Memory B cell (primary cell): ENCODE measurements around the gene APOE.
"Not testable (repeated sequence)": the region's sequence is repeated elsewhere in the genome, so short reads cannot be mapped to it uniquely, and the experiment has no call there.

Experiments used
- ATAC-seq: fragments of 150-1000 bp; cut with Tn5 transposase; 2 replicates; pipeline ENCODE4 v1.10.0; 2021; ENCODE audit warnings: low read depth, mild to moderate bottlenecking, moderate library complexity
- DNase-seq, 2 donors: peaks; one replicate each; pipeline ENCODE4 v3.0.0; 2022; ENCODE audit warnings: low spot score in 2 of 2
- H3K27ac Mint-ChIP-seq: one replicate; pipeline ENCODE4 v1.8.0; 2022; ENCODE audit warnings: mild to moderate bottlenecking, moderate library complexity, mixed read lengths
- H3K27me3 Mint-ChIP-seq: one replicate; pipeline ENCODE4 v1.8.0; 2022; ENCODE audit warnings: mixed read lengths
- H3K36me3 Mint-ChIP-seq: one replicate; pipeline ENCODE4 v1.8.0; 2022; ENCODE audit warnings: mild to moderate bottlenecking, mixed read lengths
- H3K4me1 Mint-ChIP-seq: one replicate; pipeline ENCODE4 v1.8.0; 2022; ENCODE audit warnings: mixed read lengths
- H3K4me3 Mint-ChIP-seq: one replicate; pipeline ENCODE4 v1.8.0; 2022; ENCODE audit warnings: mild to moderate bottlenecking, moderate library complexity, mixed read lengths
- H3K9me3 Mint-ChIP-seq: one replicate; pipeline ENCODE4 v1.8.0; 2022; ENCODE audit warnings: mixed read lengths

Gene APOE

DNA sequence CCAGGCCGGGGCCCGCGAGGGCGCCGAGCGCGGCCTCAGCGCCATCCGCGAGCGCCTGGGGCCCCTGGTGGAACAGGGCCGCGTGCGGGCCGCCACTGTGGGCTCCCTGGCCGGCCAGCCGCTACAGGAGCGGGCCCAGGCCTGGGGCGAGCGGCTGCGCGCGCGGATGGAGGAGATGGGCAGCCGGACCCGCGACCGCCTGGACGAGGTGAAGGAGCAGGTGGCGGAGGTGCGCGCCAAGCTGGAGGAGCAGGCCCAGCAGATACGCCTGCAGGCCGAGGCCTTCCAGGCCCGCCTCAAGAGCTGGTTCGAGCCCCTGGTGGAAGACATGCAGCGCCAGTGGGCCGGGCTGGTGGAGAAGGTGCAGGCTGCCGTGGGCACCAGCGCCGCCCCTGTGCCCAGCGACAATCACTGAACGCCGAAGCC, 3.3 kb downstream of the APOE start:
- H3K4me1 Mint-ChIP-seq = peaks cover 8% of the 10 kb centered on the region
- ATAC-seq (no peak), DNase-seq (no peak)
- no peak overlapping the region for H3K27ac Mint-ChIP-seq
- no peaks in the 10 kb centered on the region for H3K36me3 Mint-ChIP-seq
- H3K4me3 Mint-ChIP-seq = no peak overlapping the region
- H3K9me3 Mint-ChIP-seq = no peaks in the 10 kb centered on the region
- peaks cover 20% of the 10 kb centered on the region for H3K27me3 Mint-ChIP-seq

DNA sequence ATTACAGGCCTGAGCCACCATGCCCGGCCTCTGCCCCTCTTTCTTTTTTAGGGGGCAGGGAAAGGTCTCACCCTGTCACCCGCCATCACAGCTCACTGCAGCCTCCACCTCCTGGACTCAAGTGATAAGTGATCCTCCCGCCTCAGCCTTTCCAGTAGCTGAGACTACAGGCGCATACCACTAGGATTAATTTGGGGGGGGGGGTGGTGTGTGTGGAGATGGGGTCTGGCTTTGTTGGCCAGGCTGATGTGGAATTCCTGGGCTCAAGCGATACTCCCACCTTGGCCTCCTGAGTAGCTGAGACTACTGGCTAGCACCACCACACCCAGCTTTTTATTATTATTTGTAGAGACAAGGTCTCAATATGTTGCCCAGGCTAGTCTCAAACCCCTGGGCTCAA, 4.2 kb downstream of the APOE start:
- Mint-ChIP-seq H3K27ac (no peak overlapping the region), H3K9me3 (no peaks in the 10 kb centered on the region), H3K27me3 (peaks cover 24% of the 10 kb centered on the region), H3K36me3 (no peaks in the 10 kb centered on the region), H3K4me1 (peaks cover 15% of the 10 kb centered on the region), H3K4me3 (no peak overlapping the region)
- no peak for DNase-seq
- no peak for ATAC-seq

DNA sequence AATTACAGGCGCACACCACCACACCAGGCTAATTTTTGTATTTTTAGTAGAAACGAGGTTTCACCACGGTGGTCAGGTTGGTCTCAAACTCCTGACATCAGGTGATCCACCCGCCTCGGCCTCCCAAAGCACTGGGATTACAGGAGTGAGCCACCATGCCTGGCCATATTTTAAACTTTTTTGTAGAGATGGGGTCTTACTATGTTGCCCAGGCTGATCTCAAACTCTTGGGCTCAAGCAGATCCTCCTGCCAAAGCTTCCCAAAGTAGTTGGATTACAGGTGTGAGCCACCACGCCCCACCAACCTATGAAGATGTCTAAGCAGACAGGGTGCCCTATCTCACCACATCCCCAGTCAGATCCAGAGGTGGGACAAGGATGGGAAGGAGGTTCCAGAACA, 6.3 kb downstream of the APOE start:
- not testable (repeated sequence) for H3K27ac Mint-ChIP-seq, H3K36me3 Mint-ChIP-seq, H3K9me3 Mint-ChIP-seq, ATAC-seq, H3K4me3 Mint-ChIP-seq, DNase-seq
- Mint-ChIP-seq H3K27me3 (peaks cover 19% of the 10 kb centered on the region), H3K4me1 (peaks cover 10% of the 10 kb centered on the region)

DNA sequence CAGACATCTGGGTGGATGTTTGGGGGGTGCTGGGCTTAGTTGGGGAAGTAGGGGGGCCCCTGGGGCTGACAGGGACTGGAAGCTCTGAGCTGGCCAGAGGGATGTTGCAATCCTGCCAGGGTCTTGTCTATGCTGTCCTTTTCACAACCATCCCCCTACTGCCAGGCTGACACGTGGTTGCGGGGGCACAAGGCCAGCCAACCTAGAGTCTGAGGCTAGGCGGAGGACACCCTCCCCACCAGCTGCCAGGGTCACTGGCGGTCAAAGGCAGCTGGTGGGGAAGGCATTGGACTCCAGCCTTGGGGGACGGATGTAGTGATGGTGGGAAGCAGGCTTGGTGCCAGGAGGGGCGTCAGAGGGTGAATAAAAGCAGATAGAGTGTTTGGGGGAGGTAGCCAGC, 7.3 kb downstream of the APOE start:
- no peaks in the 10 kb centered on the region for H3K9me3 Mint-ChIP-seq
- H3K27me3 Mint-ChIP-seq = peaks cover 19% of the 10 kb centered on the region
- H3K27ac Mint-ChIP-seq = no peak overlapping the region
- ATAC-seq (no peak), DNase-seq (no peak)
- no peaks in the 10 kb centered on the region for H3K36me3 Mint-ChIP-seq
- H3K4me1 Mint-ChIP-seq = peaks cover 10% of the 10 kb centered on the region
- no peak overlapping the region for H3K4me3 Mint-ChIP-seq

DNA sequence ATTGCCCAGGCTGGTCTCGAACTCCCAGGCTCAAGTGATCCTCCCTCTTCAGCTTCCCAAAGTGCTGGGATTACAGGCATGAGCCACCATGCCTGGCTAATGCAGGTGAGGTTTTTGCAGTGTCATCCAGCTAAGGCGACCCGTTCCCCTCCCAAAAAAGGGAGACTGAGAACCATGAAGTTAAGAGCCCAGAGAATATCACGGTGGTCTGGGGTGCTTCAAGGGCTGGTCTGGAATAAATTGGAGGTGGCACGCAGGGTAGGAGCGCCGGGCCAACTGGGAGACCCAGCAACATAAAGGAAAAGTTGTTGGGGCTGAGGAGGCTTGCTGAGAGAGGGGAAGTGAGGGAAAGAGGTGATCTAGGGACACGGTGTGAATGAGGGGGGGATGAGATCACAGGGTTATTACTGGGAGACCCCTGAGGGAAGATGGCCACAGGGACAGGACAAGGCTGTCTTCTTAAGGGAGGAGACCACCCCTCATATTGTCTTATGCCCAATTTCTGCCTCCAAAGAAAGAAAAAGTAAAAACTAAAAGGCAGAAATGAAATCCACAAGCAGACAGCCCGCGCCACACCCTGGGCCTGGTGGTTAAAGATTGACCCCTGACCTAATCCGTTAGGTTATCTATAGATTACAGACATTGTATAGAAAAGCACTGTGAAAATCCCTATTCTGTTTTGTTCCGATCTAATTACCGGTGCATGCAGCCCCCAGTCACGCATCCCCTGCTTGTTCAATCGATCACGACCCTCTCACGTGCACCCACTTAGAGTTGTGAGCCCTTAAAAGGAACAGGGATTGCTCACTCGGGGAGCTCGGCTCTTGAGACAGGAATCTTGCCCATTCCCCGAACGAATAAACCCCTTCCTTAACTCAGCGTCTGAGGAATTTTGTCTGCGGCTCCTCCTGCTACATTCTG, 8.2 kb downstream of the APOE start:
- H3K4me1 Mint-ChIP-seq = peaks cover 10% of the 10 kb centered on the region
- H3K27ac Mint-ChIP-seq, DNase-seq, ATAC-seq, H3K9me3 Mint-ChIP-seq, H3K36me3 Mint-ChIP-seq: not testable (repeated sequence)
- peaks cover 15% of the 10 kb centered on the region for H3K27me3 Mint-ChIP-seq
- H3K4me3 Mint-ChIP-seq = peak overlapping the region; percentile 93

DNA sequence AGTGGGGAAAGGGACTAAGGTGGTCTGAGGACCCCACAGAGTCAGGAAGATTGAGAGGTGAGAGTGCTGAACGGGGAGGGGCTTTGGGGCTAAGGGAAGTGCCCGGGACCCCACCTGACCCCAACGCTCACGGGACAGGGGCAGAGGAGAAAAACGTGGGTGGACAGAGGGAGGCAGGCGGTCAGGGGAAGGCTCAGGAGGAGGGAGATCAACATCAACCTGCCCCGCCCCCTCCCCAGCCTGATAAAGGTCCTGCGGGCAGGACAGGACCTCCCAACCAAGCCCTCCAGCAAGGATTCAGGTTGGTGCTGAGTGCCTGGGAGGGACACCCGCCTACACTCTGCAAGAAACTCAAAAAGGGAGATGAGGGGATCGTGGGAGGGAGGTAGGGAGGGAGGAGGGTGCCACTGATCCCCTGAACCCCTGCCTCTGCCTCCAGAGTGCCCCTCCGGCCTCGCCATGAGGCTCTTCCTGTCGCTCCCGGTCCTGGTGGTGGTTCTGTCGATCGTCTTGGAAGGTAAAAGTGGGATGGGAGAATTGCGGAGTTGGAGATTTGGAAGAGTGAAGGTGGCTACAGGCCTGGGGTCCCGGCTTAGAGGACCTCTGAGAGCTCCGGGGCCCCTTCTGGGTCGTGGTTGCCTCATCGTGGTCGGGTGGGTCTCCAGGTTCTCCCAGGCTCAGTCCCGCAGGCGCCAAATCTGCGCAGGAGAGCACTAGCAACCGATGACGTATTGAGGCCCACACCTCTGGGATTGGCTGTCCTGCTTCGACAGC, 9.0 kb downstream of the APOE start, which contains the start of gene APOC1:
Gene APOC1, plus strand, starts transcription at position 176 of the 774 bp plus-strand sequence. Its CDS starts 284 bp downstream, at position 460.
- not testable (repeated sequence) for H3K36me3 Mint-ChIP-seq, H3K9me3 Mint-ChIP-seq
- H3K27ac Mint-ChIP-seq = peak within 1 kb of the TSS; percentile 81
- H3K27me3 Mint-ChIP-seq = peaks cover 15% of the 10 kb centered on the region
- peak within 1 kb of the TSS; percentile 93 for H3K4me3 Mint-ChIP-seq
- H3K4me1 Mint-ChIP-seq = peaks cover 10% of the 10 kb centered on the region
- DNase-seq (peak; percentile 63 to 74), ATAC-seq (peak; percentile 97)

DNA sequence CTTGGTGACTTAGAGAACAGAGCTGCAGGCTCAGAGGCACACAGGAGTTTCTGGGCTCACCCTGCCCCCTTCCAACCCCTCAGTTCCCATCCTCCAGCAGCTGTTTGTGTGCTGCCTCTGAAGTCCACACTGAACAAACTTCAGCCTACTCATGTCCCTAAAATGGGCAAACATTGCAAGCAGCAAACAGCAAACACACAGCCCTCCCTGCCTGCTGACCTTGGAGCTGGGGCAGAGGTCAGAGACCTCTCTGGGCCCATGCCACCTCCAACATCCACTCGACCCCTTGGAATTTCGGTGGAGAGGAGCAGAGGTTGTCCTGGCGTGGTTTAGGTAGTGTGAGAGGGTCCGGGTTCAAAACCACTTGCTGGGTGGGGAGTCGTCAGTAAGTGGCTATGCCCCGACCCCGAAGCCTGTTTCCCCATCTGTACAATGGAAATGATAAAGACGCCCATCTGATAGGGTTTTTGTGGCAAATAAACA, 18.7 kb downstream of the APOE start:
- H3K4me1 Mint-ChIP-seq = peaks cover 10% of the 10 kb centered on the region
- H3K27me3 Mint-ChIP-seq = peaks cover 6% of the 10 kb centered on the region
- ATAC-seq = no peak
- no peak overlapping the region for H3K4me3 Mint-ChIP-seq
- no peaks in the 10 kb centered on the region for H3K9me3 Mint-ChIP-seq
- H3K36me3 Mint-ChIP-seq = no peaks in the 10 kb centered on the region
- no peak overlapping the region for H3K27ac Mint-ChIP-seq
- DNase-seq = no peak

DNA sequence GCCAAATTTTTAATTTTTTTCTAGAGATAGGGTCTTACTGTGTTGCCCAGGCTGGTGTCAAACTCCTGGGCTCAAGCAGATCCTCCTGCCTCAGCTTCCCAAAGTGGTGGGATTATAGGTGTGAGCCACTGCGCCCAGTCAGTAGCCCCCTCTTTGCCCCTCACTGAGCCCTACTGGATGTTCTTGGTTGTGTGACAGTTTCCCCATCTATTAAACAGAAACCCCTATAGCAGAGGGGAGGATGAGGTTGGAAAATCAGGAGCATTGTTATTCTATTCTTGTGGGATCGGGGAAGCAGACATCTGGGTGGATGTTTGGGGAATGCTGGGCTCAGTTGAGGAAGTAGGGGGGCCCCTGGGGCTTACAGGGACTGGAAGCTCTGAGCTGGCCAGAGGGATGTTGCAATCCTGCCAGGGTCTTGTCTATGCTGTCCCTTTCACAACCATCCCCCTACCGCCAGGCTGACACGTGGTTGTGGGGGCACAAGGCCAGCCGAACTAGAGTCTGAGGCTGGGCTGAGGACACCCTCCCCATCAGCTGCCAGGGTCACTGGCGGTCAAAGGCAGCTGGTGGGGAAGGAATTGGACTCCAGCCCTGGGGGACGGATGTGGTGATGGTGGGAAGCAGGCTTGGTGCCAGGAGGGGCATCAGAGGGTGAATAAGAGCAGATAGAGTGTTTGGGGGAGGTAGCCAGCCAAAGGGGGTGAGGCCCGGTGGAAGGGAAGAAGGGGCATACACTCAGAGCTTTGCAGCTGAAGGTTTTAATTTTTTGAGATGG, 19.7 kb downstream of the APOE start:
- Mint-ChIP-seq H3K4me3 (no peak overlapping the region), H3K27me3 (peaks cover 9% of the 10 kb centered on the region), H3K9me3 (no peaks in the 10 kb centered on the region), H3K27ac (no peak overlapping the region), H3K4me1 (peaks cover 10% of the 10 kb centered on the region), H3K36me3 (no peaks in the 10 kb centered on the region)
- DNase-seq = no peak
- no peak for ATAC-seq

DNA sequence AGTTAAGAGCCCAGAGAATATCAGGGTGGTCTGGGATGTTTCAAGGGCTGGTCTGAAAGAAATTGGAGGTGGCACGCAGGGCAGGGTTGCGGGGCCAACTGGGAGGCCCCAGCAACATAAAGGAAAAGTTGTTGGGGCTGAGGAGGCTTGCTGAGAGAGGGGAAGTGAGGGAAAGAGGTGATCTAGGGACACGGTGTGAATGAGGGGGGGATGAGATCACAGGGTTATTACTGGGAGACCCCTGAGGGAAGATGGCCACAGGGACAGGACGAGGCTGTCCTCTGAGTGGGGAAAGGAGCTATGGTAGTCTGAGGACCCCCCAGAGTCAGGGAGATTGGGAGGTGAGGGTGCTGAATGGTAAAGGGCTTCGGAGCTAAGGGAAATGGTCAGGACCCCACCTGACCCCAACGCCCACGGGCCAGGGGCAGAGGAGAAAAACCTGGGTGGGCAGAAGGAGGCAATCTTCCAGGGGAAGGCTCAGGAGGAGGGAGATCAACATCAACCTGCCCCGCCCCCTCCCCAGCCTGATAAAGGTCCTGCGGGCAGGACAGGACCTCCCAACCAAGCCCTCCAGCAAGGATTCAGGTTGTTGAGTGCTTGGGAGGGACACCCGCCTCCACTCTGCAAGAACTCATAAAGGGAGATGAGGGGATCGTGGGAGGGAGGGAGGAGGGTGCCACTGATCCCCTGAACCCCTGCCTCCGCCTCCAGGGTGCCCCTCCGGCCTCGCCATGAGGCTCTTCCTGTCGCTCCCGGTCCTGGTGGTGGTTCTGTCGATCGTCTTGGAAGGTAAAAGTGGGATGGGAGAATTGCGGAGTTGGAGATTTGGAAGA, 20.9 kb downstream of the APOE start:
- not testable (repeated sequence) for H3K27ac Mint-ChIP-seq, H3K27me3 Mint-ChIP-seq, H3K4me1 Mint-ChIP-seq, H3K9me3 Mint-ChIP-seq, H3K36me3 Mint-ChIP-seq, DNase-seq
- ATAC-seq = peak; percentile 17
- H3K4me3 Mint-ChIP-seq = peak overlapping the region; percentile 77

DNA sequence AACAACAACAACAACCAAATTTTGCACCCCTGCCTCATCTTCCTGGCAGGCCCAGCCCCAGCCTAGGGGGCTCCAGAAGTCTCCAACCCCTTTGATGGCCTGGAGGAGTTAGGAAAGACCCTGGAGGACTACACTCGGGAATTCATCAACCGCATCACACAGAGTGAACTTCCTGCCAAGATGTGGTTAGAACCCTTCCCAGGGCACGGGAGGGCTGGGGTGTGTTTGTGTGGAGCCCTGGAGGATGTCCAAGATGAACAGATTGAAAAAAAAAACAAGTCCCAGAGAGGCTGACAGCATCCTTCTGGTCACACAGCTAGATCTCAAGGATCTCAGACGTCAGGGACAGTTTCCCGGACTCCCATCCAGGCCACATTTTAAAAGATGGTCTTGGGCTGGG, 22.1 kb downstream of the APOE start:
- peaks cover 9% of the 10 kb centered on the region for H3K27me3 Mint-ChIP-seq
- no peak for ATAC-seq
- peaks cover 10% of the 10 kb centered on the region for H3K4me1 Mint-ChIP-seq
- no peak overlapping the region for H3K4me3 Mint-ChIP-seq
- H3K9me3 Mint-ChIP-seq = no peaks in the 10 kb centered on the region
- DNase-seq = no peak
- no peak overlapping the region for H3K27ac Mint-ChIP-seq
- no peaks in the 10 kb centered on the region for H3K36me3 Mint-ChIP-seq

DNA sequence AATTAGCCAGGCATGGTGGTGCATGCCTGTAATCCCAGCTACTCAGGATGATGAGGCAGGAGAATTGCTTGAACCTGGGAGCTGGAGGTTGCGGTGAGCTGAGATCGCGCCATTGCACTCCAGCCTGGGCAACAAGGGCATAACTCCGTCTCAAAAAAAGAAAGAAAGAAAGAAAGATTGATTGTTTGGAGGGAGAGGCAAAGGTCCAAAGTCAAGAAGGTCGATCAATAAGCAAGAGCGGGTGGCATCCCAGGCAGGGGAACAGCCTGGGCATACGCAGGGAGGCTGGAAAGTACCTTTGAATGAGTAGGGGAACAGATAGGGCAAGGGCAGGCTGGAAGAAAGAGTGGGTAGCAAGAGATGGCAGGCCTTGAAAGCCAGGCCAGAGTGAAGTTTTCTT, 24.5 kb downstream of the APOE start:
- H3K4me3 Mint-ChIP-seq = no peak overlapping the region
- no peaks in the 10 kb centered on the region for H3K36me3 Mint-ChIP-seq
- peaks cover 9% of the 10 kb centered on the region for H3K27me3 Mint-ChIP-seq
- no peak overlapping the region for H3K27ac Mint-ChIP-seq
- H3K9me3 Mint-ChIP-seq = no peaks in the 10 kb centered on the region
- H3K4me1 Mint-ChIP-seq = peaks cover 10% of the 10 kb centered on the region
- ATAC-seq (no peak), DNase-seq (no peak)

DNA sequence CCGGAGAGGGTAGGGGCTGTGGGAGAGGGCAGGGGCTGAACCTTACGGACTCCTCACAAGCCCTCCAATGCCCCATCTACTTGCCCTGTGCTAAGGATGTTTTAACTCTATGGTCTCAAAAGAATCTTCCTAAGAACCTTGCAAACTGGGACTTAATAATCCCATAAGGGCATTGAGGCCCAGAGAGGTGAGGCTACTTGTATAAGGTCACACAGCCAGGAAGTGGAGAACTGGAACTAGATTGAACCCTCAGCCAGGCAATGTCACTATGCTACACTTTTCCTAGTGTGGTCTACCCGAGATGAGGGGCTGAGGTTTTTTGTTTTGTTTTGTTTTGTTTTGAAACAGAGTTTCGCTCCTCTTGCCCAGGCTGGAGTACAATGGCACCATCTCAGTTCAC, 25.9 kb downstream of the APOE start:
- H3K27me3 Mint-ChIP-seq = peaks cover 3% of the 10 kb centered on the region
- no peaks in the 10 kb centered on the region for H3K9me3 Mint-ChIP-seq
- no peak overlapping the region for H3K27ac Mint-ChIP-seq
- H3K4me3 Mint-ChIP-seq = no peak overlapping the region
- DNase-seq = no peak
- no peak for ATAC-seq
- H3K4me1 Mint-ChIP-seq = peaks cover 5% of the 10 kb centered on the region
- H3K36me3 Mint-ChIP-seq = no peaks in the 10 kb centered on the region

DNA sequence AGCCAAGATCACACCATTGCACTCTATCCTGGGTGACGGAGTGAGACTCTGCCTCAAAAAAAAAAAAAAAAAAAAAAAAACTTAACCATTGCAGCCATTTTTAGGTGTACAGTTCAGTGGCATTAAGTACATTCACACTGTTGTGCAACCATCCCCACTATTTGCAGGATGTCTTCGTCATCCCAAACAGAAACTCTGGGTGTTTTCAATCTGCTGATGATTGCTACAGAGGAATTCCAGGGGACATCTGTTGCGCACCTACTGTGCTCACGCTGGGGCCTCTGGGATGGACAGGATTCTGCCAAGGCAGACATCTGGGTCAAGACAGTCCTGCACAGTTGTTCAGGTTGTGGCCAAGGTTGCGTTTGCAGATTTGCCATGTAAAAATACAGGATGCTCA, 34.1 kb downstream of the APOE start:
- no peaks in the 10 kb centered on the region for H3K9me3 Mint-ChIP-seq
- H3K27ac Mint-ChIP-seq = no peak overlapping the region

More for the DNA sequence above, 34.1 kb downstream of the APOE start:
- ATAC-seq (no peak), DNase-seq (no peak)
- no peaks in the 10 kb centered on the region for H3K36me3 Mint-ChIP-seq
- H3K27me3 Mint-ChIP-seq = no peaks in the 10 kb centered on the region
- peaks cover 14% of the 10 kb centered on the region for H3K4me1 Mint-ChIP-seq
- no peak overlapping the region for H3K4me3 Mint-ChIP-seq
